H9 (cell line): ENCODE results near the gene KANSL1. TPM values are rescaled to one million over a fixed set of nuclear protein-coding genes. Genes with fewer than 3 reads are reported as not detected.

Experiments
- DNase-seq: peaks from one replicate; pipeline ENCODE4 v3.0.0-alpha.2; 2017
- H2AFZ ChIP-seq: one replicate; pipeline ENCODE4 v1.6.1; 2013; ENCODE audit warnings: mild to moderate bottlenecking, low read length, control low read depth, moderate library complexity
- H2AK5ac ChIP-seq: 2 replicates; pipeline ENCODE4 v1.6.1; 2013; ENCODE audit warnings: low read length, control low read depth, mixed read lengths; ENCODE audit not compliant: insufficient read length
- H2BK120ac ChIP-seq: one replicate; pipeline ENCODE4 v1.6.1; 2013; ENCODE audit warnings: low read depth, mild to moderate bottlenecking, low read length, control low read depth, inconsistent platforms; ENCODE audit not compliant: poor library complexity, severe bottlenecking
- H2BK12ac ChIP-seq: 2 replicates; pipeline ENCODE4 v1.6.1; 2013; ENCODE audit warnings: low read length, control low read depth, mixed read lengths, low read depth; ENCODE audit not compliant: insufficient read length
- H2BK15ac ChIP-seq: 2 replicates; pipeline ENCODE4 v1.6.1; 2013; ENCODE audit warnings: low read depth, low read length, control low read depth
- H2BK20ac ChIP-seq: one replicate; pipeline ENCODE4 v1.6.1; 2013; ENCODE audit warnings: low read depth, mild to moderate bottlenecking, low read length, control low read depth, inconsistent platforms; ENCODE audit not compliant: poor library complexity, severe bottlenecking
- H2BK5ac ChIP-seq: 2 replicates; pipeline ENCODE4 v1.6.1; 2013; ENCODE audit warnings: low read length, control low read depth, mixed read lengths; ENCODE audit not compliant: insufficient read length
- H3K14ac ChIP-seq: 2 replicates; pipeline ENCODE4 v1.6.1; 2013; ENCODE audit warnings: low read length, control low read depth; ENCODE audit not compliant: insufficient read depth
- H3K18ac ChIP-seq: 2 replicates; pipeline ENCODE4 v1.6.1; 2013; ENCODE audit warnings: low read depth, mild to moderate bottlenecking, mixed read lengths, low read length, control low read depth; ENCODE audit not compliant: insufficient read length
- H3K23ac ChIP-seq: 2 replicates; pipeline ENCODE4 v1.6.1; 2013; ENCODE audit warnings: low read length, control low read depth, mixed read lengths, low read depth; ENCODE audit not compliant: insufficient read length
- H3K23me2 ChIP-seq: 2 replicates; pipeline ENCODE4 v1.6.1; 2013; ENCODE audit warnings: low read depth, mild to moderate bottlenecking, mixed read lengths, low read length, control low read depth; ENCODE audit not compliant: insufficient read length, poor library complexity, severe bottlenecking
- H3K27ac ChIP-seq: 2 replicates; pipeline ENCODE4 v1.5.1; 2013; ENCODE audit warnings: low read length, control low read depth, mixed read lengths, low read depth; ENCODE audit not compliant: insufficient read length
- H3K27me3 ChIP-seq: 2 replicates; pipeline ENCODE4 v1.6.1; 2013; ENCODE audit warnings: low read length, control low read depth, inconsistent platforms; ENCODE audit not compliant: insufficient read depth
- H3K4ac ChIP-seq: 2 replicates; pipeline ENCODE4 v1.6.1; 2013; ENCODE audit warnings: low read depth, mild to moderate bottlenecking, control low read depth, inconsistent platforms, low read length, moderate library complexity
- H3K4me1 ChIP-seq: 2 replicates; pipeline ENCODE4 v1.6.1; 2013; ENCODE audit warnings: low read length, control low read depth, inconsistent platforms; ENCODE audit not compliant: insufficient read depth
- H3K4me2 ChIP-seq: 2 replicates; pipeline ENCODE4 v1.6.1; 2013; ENCODE audit warnings: low read length, control low read depth, mixed read lengths; ENCODE audit not compliant: insufficient read length, insufficient read depth
- H3K56ac ChIP-seq: 2 replicates; pipeline ENCODE4 v1.6.1; 2013; ENCODE audit warnings: low read depth, mild to moderate bottlenecking, mixed read lengths, low read length, control low read depth; ENCODE audit not compliant: insufficient read length
- H3K79me1 ChIP-seq: 2 replicates; pipeline ENCODE4 v1.6.1; 2013; ENCODE audit warnings: low read depth, mild to moderate bottlenecking, moderate library complexity, low read length, control low read depth, inconsistent platforms; ENCODE audit not compliant: insufficient read depth, poor library complexity, severe bottlenecking
- H3K79me2 ChIP-seq: 2 replicates; pipeline ENCODE4 v1.6.1; 2013; ENCODE audit warnings: low read length, control low read depth, inconsistent platforms; ENCODE audit not compliant: insufficient read depth
- H3K9ac ChIP-seq: 2 replicates; pipeline ENCODE4 v1.6.1; 2013; ENCODE audit warnings: low read length, control low read depth, mixed read lengths; ENCODE audit not compliant: insufficient read length; ENCODE audit errors: extremely low read depth
- H3K9me3 ChIP-seq: one replicate; pipeline ENCODE4 v1.6.1; 2013; ENCODE audit warnings: low read depth, low read length, inconsistent platforms; ENCODE audit not compliant: control insufficient read depth
- H3T11ph ChIP-seq: one replicate; pipeline ENCODE4 v1.6.1; 2013; ENCODE audit warnings: mild to moderate bottlenecking, low read length, control low read depth, inconsistent platforms
- H4K20me1 ChIP-seq: one replicate; pipeline ENCODE4 v1.6.1; 2013; ENCODE audit not compliant: control insufficient read depth, insufficient read length, insufficient read depth
- H4K5ac ChIP-seq: 2 replicates; pipeline ENCODE4 v1.6.1; 2013; ENCODE audit warnings: low read depth, mild to moderate bottlenecking, mixed read lengths, low read length, control low read depth; ENCODE audit not compliant: insufficient read length
- H4K8ac ChIP-seq: replicated peaks from 2 replicates; pipeline ENCODE4 v1.6.1; 2013; ENCODE audit warnings: low read length, control low read depth, mixed read lengths, low read depth; ENCODE audit not compliant: insufficient read length
- H4K91ac ChIP-seq: 2 replicates; pipeline ENCODE4 v1.6.1; 2013; ENCODE audit warnings: low read depth, mild to moderate bottlenecking, moderate library complexity, mixed read lengths, low read length, control low read depth; ENCODE audit not compliant: insufficient read length
- H3K27ac Mint-ChIP-seq, 3 experiments: 2 replicates in 2 of 3; 3 replicates in 1 of 3; pipeline ENCODE4 v1.8.0; 2020 to 2021; ENCODE audit warnings: mixed read lengths in 3 of 3, mild to moderate bottlenecking in 1 of 3, moderate library complexity in 1 of 3
- H3K27me3 Mint-ChIP-seq: 2 replicates; pipeline ENCODE4 v1.8.0; 2021; ENCODE audit warnings: low read depth, mild to moderate bottlenecking, moderate library complexity, mixed read lengths
- H3K36me3 Mint-ChIP-seq, 3 experiments: 2 replicates in 2 of 3; 3 replicates in 1 of 3; pipeline ENCODE4 v1.8.0; 2020 to 2021; ENCODE audit warnings: low read depth in 3 of 3, mixed read lengths in 3 of 3; ENCODE audit not compliant: insufficient read depth in 1 of 3
- H3K4me1 Mint-ChIP-seq, 2 experiments: 2 replicates each; pipeline ENCODE4 v1.8.0; 2020; ENCODE audit warnings: mixed read lengths in 2 of 2
- H3K4me3 Mint-ChIP-seq, 2 experiments: 2 replicates in 1 of 2; 3 replicates in 1 of 2; pipeline ENCODE4 v1.8.0; 2020 to 2021; ENCODE audit warnings: mild to moderate bottlenecking in 2 of 2, mixed read lengths in 2 of 2, moderate library complexity in 1 of 2
- H3K9me3 Mint-ChIP-seq, 2 experiments: 2 replicates in 1 of 2; 3 replicates in 1 of 2; pipeline ENCODE4 v1.8.0; 2020; ENCODE audit warnings: mild to moderate bottlenecking in 2 of 2, mixed read lengths in 2 of 2, moderate library complexity in 1 of 2
- WGBS: extraction: QIAGEN DNeasy Blood & Tissue Kit; methylation state at CpG from one replicate; pipeline ENCODE4 v1.1.7; 2013; ENCODE audit warnings: missing lambda C conversion rate, low lambda C conversion rate, mixed read lengths; ENCODE audit not compliant: insufficient read length; ENCODE audit errors: extremely low coverage; 5-methylcytosine and 5-hydroxymethylcytosine counted together
- total RNA-seq: library from RNA; stranded (reverse); gene quantifications from 2 replicates; pipeline ENCODE4 v1.2.1, GENCODE V29; 2021
- TF ChIP-seq, protein P1 (sequence below): fragments of 200-600 bp; sonication (generic); conservative IDR thresholded peaks from 3 replicates; pipeline ENCODE4 v1.8.0; 2021; ENCODE audit warnings: antibody characterized with exemption, mild to moderate bottlenecking

KANSL1 gene
- total RNA-seq, 1 experiment from 2014 or later = 114 TPM

- no peak overlapping the region for H3K4me3 Mint-ChIP-seq
These were observed 38.9 kb downstream of the KANSL1 start for GRCh38 chr17:46154151-46154816.

More at GRCh38 chr17:46154151-46154816, 38.9 kb downstream of the KANSL1 start:
- Histone ChIP-seq H2BK5ac (no peak overlapping the region), H3K4ac (no peak overlapping the region), H2BK20ac (no peak overlapping the region), H3K9me3 (no peaks in the 10 kb centered on the region), H2AFZ (no peak overlapping the region), H3K56ac (no peak overlapping the region), H3K79me1 (peaks cover 12% of the 10 kb centered on the region), H2BK12ac (no peak overlapping the region), H2BK120ac (no peak overlapping the region), H3K4me2 (no peak overlapping the region), H3T11ph (no peak overlapping the region), H3K27me3 (no peaks in the 10 kb centered on the region; the same call in 1 of the 2 replicates), H2AK5ac (no peak overlapping the region), H4K8ac (no peak overlapping the region), H4K91ac (no peak overlapping the region), H3K18ac (no peak overlapping the region), H2BK15ac (no peak overlapping the region), H4K20me1 (no peaks in the 10 kb centered on the region), H3K23ac (no peak overlapping the region), H3K4me1 (peaks cover 10% of the 10 kb centered on the region), H3K27ac (no peak overlapping the region), H3K23me2 (no peaks in the 10 kb centered on the region), H3K9ac (no peak overlapping the region), H3K79me2 (peaks cover 87% of the 10 kb centered on the region), H4K5ac (no peak overlapping the region), H3K14ac (no peak overlapping the region)
- TF ChIP-seq, protein P1, sequence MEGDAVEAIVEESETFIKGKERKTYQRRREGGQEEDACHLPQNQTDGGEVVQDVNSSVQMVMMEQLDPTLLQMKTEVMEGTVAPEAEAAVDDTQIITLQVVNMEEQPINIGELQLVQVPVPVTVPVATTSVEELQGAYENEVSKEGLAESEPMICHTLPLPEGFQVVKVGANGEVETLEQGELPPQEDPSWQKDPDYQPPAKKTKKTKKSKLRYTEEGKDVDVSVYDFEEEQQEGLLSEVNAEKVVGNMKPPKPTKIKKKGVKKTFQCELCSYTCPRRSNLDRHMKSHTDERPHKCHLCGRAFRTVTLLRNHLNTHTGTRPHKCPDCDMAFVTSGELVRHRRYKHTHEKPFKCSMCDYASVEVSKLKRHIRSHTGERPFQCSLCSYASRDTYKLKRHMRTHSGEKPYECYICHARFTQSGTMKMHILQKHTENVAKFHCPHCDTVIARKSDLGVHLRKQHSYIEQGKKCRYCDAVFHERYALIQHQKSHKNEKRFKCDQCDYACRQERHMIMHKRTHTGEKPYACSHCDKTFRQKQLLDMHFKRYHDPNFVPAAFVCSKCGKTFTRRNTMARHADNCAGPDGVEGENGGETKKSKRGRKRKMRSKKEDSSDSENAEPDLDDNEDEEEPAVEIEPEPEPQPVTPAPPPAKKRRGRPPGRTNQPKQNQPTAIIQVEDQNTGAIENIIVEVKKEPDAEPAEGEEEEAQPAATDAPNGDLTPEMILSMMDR = no peak
- Mint-ChIP-seq H3K36me3 (peaks cover 0 to 6% (median 5%) of the 10 kb centered on the region in 3 experiments; a peak in 3 of 7 replicates), H3K27ac (peak overlapping the region; percentile 44 to 82 (median 77); a peak in 4 of 7 replicates), H3K9me3 (no peaks in the 10 kb centered on the region), H3K4me1 (peaks cover 54 to 63% of the 10 kb centered on the region in 2 experiments), H3K27me3 (no peaks in the 10 kb centered on the region)
- no peak for DNase-seq
- WGBS = no CpG with 5 or more reads among the region's 9 CpGs
